HG03196 (cell line): ENCODE data around the gene NHERF2.

Source experiments
- ATAC-seq: cut with Tn5 transposase; IDR thresholded peaks from one replicate; pipeline ENCODE4 v1.9.1; 2021; ENCODE audit not compliant: unreplicated experiment

NHERF2 gene

GRCh38 chr16:1990351-1991134 lies 36.2 kb upstream of the NHERF2 start:
- no peak for ATAC-seq

DNA sequence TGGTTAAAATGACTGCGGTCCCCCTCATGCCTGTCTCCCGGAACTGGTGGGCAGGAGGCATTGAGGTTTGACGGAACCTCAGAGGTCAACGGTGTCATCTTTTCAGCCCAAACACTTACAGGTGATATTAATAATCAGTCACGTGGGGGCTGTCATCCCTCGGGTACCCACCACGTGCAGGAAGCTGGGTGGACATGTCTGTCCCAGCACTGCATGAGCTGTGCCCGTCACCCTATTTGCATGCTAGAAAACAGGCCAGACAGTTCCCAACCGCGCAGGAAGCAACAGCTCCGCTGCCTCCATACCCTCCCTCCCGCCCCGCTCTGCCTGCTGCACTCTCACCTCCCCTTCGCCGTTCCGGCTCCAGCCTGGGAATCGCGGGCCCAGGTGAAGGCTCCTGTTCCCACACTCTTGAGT lies 35.6 kb upstream of the NHERF2 start:
- ATAC-seq, result peak; percentile 34

- ATAC-seq, result no peak
Measured at GRCh38 chr16:1991588-1991947, 35.1 kb upstream of the NHERF2 start.

DNA sequence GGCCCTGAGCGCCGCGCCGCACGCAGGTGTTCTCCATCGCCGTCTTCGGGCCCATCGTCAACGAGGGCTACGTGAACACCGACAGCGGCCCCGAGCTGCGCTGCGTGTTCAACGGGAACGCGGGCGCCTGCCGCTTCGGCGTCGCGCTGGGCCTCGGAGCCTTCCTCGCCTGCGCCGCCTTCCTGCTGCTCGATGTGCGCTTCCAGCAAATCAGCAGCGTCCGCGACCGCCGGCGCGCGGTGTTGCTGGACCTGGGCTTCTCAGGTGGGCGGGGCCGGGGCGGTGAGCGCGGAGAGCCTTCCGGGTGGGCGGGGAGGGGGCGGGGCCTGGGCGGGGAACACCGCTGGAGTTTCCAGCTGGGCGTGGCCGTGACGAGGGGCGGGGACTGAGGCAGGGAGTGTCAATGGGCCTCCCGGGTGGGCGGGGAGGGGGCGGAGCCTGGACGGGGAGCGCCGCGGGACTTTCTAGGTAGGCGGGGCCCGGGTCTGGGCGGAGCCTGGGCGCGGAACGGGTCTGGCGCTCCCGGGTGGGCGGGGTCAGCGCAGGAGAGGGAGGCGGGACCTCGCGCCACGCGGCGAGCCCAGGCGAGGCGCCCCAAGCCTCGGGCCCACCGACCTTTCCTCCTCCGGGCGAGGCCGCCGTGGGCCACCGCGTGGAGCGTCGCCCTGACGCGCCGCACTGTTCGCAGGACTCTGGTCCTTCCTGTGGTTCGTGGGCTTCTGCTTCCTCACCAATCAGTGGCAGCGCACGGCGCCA lies 34.6 kb upstream of the NHERF2 start:
- peak; percentile 42 for ATAC-seq

DNA sequence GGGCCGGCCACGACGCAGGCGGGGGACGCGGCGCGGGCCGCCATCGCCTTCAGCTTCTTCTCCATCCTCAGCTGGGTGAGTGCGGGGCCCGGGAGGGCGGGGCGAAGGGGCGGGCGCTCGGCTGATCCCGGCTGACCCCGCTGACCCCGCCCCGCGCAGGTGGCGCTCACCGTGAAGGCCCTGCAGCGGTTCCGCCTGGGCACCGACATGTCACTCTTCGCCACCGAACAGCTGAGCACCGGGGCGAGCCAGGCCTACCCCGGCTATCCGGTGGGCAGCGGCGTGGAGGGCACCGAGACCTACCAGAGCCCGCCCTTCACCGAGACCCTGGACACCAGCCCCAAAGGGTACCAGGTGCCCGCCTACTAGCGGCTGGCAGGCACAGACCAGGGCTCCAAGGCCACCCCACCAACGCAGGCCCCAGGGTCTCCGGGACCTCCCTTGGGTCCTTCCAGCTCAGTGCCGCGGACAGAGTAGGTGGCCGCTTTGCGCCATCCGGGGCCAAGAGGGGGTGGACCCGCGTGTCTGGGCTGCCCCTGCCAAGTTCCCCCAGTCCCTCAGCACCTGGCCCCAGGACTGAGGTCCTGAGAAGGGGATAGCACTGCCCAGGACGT lies 33.9 kb upstream of the NHERF2 start:
- no peak for ATAC-seq

DNA sequence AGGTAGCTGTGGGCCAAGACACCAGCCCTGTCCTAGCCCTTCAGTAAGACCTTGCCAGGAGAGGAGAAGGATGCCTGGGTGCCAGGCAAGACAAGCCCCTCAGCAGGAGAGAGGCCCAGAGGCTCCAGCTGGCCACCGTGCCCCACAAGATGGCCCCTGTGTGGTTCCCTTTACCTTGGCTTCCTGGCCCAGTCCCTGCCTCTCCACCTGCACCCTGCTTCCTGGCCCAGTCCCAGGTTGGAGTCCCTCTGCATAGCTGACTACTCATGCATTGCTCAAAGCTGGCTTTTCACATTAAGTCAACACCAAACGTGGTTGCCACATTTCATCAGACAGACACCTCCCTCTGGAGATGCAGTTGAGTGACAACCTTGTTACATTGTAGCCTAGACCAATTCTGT lies 33.0 kb upstream of the NHERF2 start:
- ATAC-seq, result no peak

DNA sequence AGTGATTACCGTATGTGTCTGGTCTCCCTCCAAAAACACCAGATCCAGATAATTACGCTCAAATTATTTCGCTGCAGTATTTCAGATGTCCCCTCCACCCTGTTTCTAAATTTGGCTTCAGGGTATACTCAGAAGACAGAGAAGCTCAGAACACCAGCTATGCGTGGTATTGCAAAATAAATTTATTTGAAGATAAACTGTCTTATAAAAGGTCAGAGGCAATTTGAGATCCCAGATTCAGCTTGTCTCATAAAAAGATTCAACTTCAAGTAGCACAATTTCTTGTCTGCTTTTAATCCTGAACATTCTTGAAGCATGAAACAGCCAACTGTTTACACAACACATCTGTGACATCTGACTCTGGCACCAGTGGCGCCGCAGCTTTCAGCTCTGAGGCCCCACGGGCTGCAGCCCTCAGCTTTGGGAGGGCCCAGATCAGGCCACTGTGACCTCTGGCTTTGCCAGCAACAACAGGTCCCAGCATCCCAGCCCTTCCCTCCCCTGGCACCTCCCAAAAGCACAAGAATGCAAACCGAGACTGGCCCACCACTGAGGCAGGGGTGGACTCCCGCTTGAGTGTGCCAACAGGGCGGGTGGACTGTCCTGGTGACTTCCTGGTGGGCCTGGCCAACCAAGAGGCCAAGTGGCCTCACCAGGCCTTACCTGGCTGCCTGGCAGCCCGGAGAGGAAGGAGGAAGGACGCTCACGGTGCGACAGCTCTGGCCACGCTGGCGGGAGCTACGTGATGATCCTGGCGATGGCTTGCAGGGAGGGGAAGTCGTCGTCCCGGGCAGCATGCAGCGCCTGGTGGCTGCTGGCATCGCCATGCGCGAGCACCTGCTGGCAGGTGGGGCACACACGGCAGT lies 29.0 kb upstream of the NHERF2 start:
- no peak for ATAC-seq

GRCh38 chr16:1998360-1998835 lies 28.3 kb upstream of the NHERF2 start:
- no peak for ATAC-seq

DNA sequence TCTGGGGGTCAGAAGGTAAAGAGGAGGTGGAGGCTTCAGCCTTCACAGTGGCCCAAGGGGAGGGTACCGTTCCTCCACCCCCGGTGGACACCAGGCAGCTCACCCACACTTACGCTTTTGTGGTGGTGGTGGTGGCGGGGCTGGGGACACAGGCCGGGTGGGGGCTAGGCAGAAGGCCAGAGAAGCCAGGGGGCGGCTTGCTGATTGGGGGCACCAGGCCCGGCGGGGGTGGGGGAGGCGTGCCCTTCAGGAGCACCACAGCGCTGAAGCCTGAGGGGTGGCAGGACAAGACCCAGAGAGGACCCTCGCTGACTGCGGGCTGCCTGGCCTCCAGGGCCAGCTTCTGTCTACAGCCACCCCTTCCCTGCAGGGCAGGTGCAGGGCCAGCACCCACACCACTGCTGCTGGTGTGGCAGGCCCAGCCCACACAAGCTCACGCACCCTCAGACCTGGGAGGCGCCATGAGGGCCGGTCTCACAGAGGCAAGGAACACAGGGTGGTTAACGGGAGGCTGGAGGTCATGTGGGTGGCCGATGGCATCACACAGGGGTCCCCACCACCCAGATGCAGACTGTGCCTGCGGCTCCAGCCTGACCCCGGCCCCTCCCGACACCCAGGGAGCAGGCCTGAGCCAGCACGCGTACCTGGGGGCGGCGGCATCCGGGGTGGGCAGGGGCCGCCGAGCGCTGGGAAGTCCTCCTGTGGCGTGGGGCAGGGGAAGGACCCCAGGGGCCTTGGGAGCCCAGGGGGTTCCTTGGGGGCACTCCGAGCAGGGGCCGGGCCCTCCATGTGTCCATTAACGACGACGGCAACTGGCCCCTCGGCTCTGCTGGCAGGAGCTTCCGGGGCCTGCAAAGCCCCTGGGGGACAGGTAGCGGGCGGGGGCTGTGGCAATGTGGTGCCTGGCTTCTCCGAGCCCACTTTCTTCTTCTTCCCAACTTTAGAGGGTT lies 27.6 kb upstream of the NHERF2 start:
- ATAC-seq, result no peak

DNA sequence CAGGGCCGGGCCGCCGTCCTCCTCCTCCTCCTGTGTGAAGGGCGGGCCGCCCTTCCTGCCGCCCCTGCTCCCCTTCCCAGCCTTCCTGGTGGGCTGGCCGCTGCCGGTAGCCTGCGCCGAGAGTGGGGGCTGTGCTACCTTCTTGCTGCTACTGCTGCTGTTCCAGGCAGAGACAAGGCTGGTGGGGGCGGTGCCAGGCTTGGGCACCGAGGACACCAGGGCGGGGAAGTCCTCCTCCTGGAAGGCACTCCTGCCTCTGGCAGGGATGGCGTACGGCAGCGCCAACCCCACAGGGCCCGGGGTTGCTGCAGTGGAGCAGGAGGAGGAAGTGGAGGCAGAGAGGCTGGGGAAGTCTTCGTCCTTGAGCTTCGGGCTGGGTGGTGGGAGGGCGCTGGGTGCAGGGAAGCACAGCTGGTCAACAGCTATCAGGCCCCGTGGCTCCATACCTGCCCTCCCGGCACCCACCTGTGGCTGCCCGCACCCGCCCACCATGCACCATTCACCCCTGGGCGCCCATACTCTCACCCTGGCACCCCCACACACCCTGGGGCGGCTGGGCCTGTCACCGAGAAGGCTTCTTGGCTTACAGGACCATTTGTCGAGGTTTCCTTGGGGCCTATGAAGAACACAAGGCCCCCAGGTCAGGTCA lies 26.7 kb upstream of the NHERF2 start:
- ATAC-seq, result no peak

DNA sequence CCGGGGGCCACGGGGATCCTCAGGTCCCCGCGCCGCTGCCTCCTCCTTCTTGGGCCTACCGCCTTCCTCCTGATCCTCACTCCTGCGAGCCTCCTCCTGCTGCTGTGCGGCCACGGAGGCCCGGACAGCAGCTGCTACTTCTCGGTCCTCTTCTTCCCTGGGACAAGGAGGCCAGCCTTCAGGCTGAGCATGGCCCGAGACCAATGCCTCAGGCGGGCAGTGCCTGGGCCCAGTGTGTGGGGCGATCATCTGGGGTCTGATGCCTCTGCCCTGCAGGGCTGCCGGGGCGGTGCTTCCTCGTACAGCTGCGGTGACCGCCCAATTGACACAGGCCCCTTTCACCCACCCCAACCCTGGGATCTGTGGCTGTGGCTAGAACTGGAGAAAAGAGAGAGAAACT lies 25.7 kb upstream of the NHERF2 start:
- ATAC-seq, result no peak

- ATAC-seq, result no peak
Measured at GRCh38 chr16:2001456-2002355, 25.0 kb upstream of the NHERF2 start.

GRCh38 chr16:2002406-2003230 lies 24.1 kb upstream of the NHERF2 start:
- no peak for ATAC-seq

DNA sequence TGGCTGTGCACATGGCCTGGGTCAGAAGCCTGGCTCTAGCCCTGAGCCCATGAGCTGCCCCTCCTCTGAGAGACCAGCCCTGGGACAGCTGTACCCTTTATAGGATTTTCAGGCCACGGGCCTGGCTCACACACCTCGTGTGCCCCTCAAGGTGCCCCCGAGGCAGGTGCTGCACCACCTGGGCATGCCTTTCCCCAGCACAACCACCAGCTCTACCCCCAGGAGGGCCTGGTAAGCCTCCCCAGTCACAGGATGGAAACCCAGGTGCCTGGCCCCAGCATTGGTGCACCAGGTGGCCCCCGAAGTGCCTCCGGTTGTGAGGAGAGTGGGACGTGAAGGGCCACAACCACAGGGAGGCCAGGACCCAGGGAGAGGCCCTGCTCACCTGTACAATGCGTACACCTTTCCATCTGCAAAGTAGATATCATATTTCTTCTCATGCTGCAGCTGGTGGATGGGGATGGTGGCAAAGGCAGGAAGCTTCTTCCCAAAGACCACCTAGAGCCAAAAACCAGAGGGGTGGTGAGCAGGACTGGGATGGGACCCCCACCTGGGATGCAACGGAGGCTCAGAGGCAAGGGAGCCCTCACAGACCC lies 23.4 kb upstream of the NHERF2 start:
- no peak for ATAC-seq

GRCh38 chr16:2003827-2004641 lies 22.7 kb upstream of the NHERF2 start:
- ATAC-seq, result peak; percentile 45

DNA sequence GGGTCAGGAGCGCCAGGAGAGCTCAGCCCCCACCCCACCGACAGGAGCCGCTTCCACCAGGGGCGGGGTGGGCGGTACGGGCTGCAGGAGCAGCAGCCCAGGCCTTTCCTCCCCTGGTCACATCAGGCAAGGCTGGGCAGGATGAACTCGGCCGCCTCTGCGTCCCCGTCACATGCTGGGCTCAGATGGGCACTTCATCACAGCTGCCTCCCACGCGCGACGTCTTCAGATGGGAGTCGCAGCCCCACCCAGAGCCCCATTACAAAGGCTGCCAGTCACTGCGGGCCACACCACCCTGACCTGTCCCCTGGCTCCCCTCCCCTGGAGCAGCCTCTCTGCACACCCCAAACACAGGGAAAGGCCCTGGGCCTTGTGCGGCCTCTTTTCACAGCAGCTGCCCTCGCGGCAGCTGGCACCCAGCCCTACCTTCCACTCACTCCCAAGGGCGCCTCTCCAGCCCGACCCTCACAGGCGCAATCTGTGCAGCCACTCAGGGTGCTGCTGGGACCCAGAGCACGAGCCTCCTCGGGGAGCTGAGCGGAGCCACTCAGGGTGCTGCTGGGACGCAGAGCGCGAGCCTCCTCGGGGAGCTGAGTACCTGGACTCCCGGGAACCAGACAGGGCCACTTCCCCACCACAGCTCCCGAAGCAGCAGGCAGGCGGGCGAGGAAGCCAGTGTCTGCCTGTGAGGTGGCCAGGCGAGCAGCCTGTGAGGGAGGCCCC lies 21.7 kb upstream of the NHERF2 start:
- no peak for ATAC-seq
